ENCODE measurements around the gene BICC1. TPM values are rescaled to one million over a fixed set of nuclear protein-coding genes. Genes with fewer than 3 reads are reported as not detected.

BICC1 gene
- total RNA-seq, 1 donor from 2014 or later: 9.3 TPM

GRCh38 chr10:58609532-58610150 lies 97.0 kb downstream of the BICC1 start:
- no peak for TF ChIP-seq CTCF (IDR thresholded peaks at IDR 0.05)
- no peak overlapping the region for H3K4me3 ChIP-seq
- H3K27ac ChIP-seq: no peak overlapping the region
- no peaks in the 10 kb centered on the region for H3K9me3 ChIP-seq
- peaks cover 0 to 4% of the 10 kb centered on the region in 2 donors for H3K4me1 ChIP-seq
- H3K36me3 ChIP-seq: no peaks in the 10 kb centered on the region
- intact Hi-C loops (cut with DNase I): no loop called here
- H3K27me3 ChIP-seq: no peaks in the 10 kb centered on the region
- DNase-seq (ENCODE audit: low spot score in 2 of 2): no peak

- Histone ChIP-seq H3K27ac (no peak overlapping the region), H3K4me3 (no peak overlapping the region), H3K9me3 (no peaks in the 10 kb centered on the region), H3K36me3 (no peaks in the 10 kb centered on the region), H3K4me1 (peaks cover 0 to 7% of the 10 kb centered on the region in 2 donors), H3K27me3 (no peaks in the 10 kb centered on the region)
- no peak for TF ChIP-seq CTCF (IDR thresholded peaks at IDR 0.05)
- no peak for DNase-seq (ENCODE audit: low spot score in 2 of 2)
- intact Hi-C loops (cut with DNase I): no loop called here
Measured at GRCh38 chr10:58615237-58615935, 102.7 kb downstream of the BICC1 start.

GRCh38 chr10:58618158-58618676 lies 105.5 kb downstream of the BICC1 start:
- intact Hi-C loops (cut with DNase I): no loop called here
- TF ChIP-seq CTCF (IDR thresholded peaks at IDR 0.05): no peak
- no peaks in the 10 kb centered on the region for H3K27me3 ChIP-seq
- no peak overlapping the region for H3K27ac ChIP-seq
- no peaks in the 10 kb centered on the region for H3K36me3 ChIP-seq
- no peaks in the 10 kb centered on the region for H3K9me3 ChIP-seq
- no peak overlapping the region for H3K4me3 ChIP-seq
- peaks cover 0 to 7% of the 10 kb centered on the region in 2 donors for H3K4me1 ChIP-seq
- DNase-seq (ENCODE audit: low spot score in 2 of 2): no peak

- Histone ChIP-seq H3K27ac (peak overlapping the region in 1 of 2 donors; percentile 17), H3K27me3 (no peaks in the 10 kb centered on the region), H3K9me3 (no peaks in the 10 kb centered on the region), H3K4me1 (no peaks in the 10 kb centered on the region), H3K36me3 (no peaks in the 10 kb centered on the region), H3K4me3 (no peak overlapping the region)
- intact Hi-C loops (cut with DNase I): no loop called here
- TF ChIP-seq CTCF (IDR thresholded peaks at IDR 0.05): no peak
- no peak for DNase-seq (ENCODE audit: low spot score in 2 of 2)
Measured at GRCh38 chr10:58621379-58622077, 108.9 kb downstream of the BICC1 start.

GRCh38 chr10:58622246-58622645 lies 109.6 kb downstream of the BICC1 start:
- Histone ChIP-seq H3K27me3 (no peaks in the 10 kb centered on the region), H3K36me3 (no peaks in the 10 kb centered on the region), H3K4me3 (no peak overlapping the region), H3K27ac (peak overlapping the region in 1 of 2 donors; percentile 17), H3K9me3 (no peaks in the 10 kb centered on the region), H3K4me1 (no peaks in the 10 kb centered on the region)
- no peak for TF ChIP-seq CTCF (IDR thresholded peaks at IDR 0.05)
- no peak for DNase-seq (ENCODE audit: low spot score in 2 of 2)
- intact Hi-C loops (cut with DNase I): no loop called here

Measured in ascending aorta (tissue), 2 donors.